B cell (primary cell): ENCODE results near the gene DOK5.
"Not testable (repeated sequence)": the region's sequence is repeated elsewhere in the genome, so short reads cannot be mapped to it uniquely, and the experiment has no call there.

Experiments used
- CTCF ChIP-seq: fragments of 200-600 bp; IDR thresholded peaks from one replicate; pipeline ENCODE4 v1.8.0; 2022; ENCODE audit warnings: antibody characterized with exemption, mild to moderate bottlenecking
- EZH2 ChIP-seq: IDR thresholded peaks from 2 replicates; pipeline ENCODE4 v1.6.1; 2012; ENCODE audit warnings: borderline replicate concordance, low read depth, mild to moderate bottlenecking, moderate library complexity, low read length; ENCODE audit not compliant: insufficient read depth, poor library complexity, severe bottlenecking

GRCh38 chr20:54436410-54436809 lies 39.0 kb upstream of the DOK5 start:
- not testable (repeated sequence) for TF ChIP-seq CTCF, EZH2
